Bronchial epithelial cell (primary cell): Measurements from ENCODE around the gene GMPPB. TPM values are rescaled to one million over a fixed set of nuclear protein-coding genes. Genes with fewer than 3 reads are reported as not detected.

ENCODE experiments used
- DNase-seq: peaks from one replicate; pipeline ENCODE4 v3.0.0-alpha.2; 2010; ENCODE audit warnings: low read depth
- FAIRE-seq: peaks from 2 replicates; lab custom pipeline; 2011; peaks lifted over from hg19 to GRCh38; lab: Jason Lieb, UNC
- H3K27me3 ChIP-seq: 2 replicates; pipeline ENCODE4 v1.5.1; 2011; ENCODE audit warnings: low read length; ENCODE audit not compliant: control insufficient read depth, insufficient read depth
- H3K36me3 ChIP-seq: 2 replicates; pipeline ENCODE4 v1.5.1; 2011; ENCODE audit warnings: low read length; ENCODE audit not compliant: control insufficient read depth, insufficient read depth
- H3K4me3 ChIP-seq: 2 replicates; pipeline ENCODE4 v1.5.1; 2011; ENCODE audit warnings: mild to moderate bottlenecking, low read depth, low read length, control low read depth
- CTCF ChIP-seq: IDR thresholded peaks from 2 replicates; pipeline ENCODE4 v1.5.1; 2011; ENCODE audit warnings: mild to moderate bottlenecking, moderate library complexity, low read length, control low read depth, inconsistent platforms; ENCODE audit not compliant: insufficient read depth, severe bottlenecking
- total RNA-seq: library from RNA; depleted of rRNA; stranded (reverse); fragments of >200 nt; gene quantifications from 2 replicates; pipeline ENCODE4 v1.2.1, GENCODE V29; 2014

The GMPPB gene
- total RNA-seq, 1 donor from 2014 or later = 57.7 TPM

GRCh38 chr3:49709852-49710251, 13.9 kb downstream of the GMPPB start:
- no peak for FAIRE-seq
- Histone ChIP-seq H3K27me3 (no peaks in the 10 kb centered on the region), H3K4me3 (no peak overlapping the region), H3K36me3 (peaks cover 4% of the 10 kb centered on the region)
- no peak for DNase-seq
- no peak for TF ChIP-seq CTCF

GRCh38 chr3:49707113-49707480, 16.7 kb downstream of the GMPPB start:
- Histone ChIP-seq H3K27me3 (no peaks in the 10 kb centered on the region), H3K4me3 (no peak overlapping the region), H3K36me3 (peaks cover 11% of the 10 kb centered on the region)
- no peak for FAIRE-seq
- DNase-seq = peak; percentile 26
- no peak for TF ChIP-seq CTCF

GRCh38 chr3:49706456-49707112, 17.2 kb downstream of the GMPPB start:
- no peak for TF ChIP-seq CTCF
- Histone ChIP-seq H3K36me3 (peaks cover 16% of the 10 kb centered on the region), H3K4me3 (no peak overlapping the region), H3K27me3 (no peaks in the 10 kb centered on the region)
- peak; percentile 93 for FAIRE-seq
- DNase-seq = no peak

GRCh38 chr3:49705390-49705960, 18.3 kb downstream of the GMPPB start:
- no peak for DNase-seq
- no peak for FAIRE-seq
- no peak for TF ChIP-seq CTCF
- Histone ChIP-seq H3K4me3 (no peak overlapping the region), H3K36me3 (peaks cover 22% of the 10 kb centered on the region), H3K27me3 (no peaks in the 10 kb centered on the region)

GRCh38 chr3:49704629-49705028, 19.1 kb downstream of the GMPPB start:
- FAIRE-seq (no peak), DNase-seq (no peak)
- peaks cover 24% of the 10 kb centered on the region for H3K36me3 ChIP-seq
- TF ChIP-seq CTCF = no peak
- no peaks in the 10 kb centered on the region for H3K27me3 ChIP-seq
- no peak overlapping the region for H3K4me3 ChIP-seq

GRCh38 chr3:49703956-49704355, 19.8 kb downstream of the GMPPB start:
- no peak for TF ChIP-seq CTCF
- FAIRE-seq (no peak), DNase-seq (no peak)
- H3K4me3 ChIP-seq = no peak overlapping the region
- peaks cover 24% of the 10 kb centered on the region for H3K36me3 ChIP-seq
- no peaks in the 10 kb centered on the region for H3K27me3 ChIP-seq
